GM21576 (cell line): ENCODE measurements around the gene FAXC.

Experiments used
- ATAC-seq: cut with Tn5 transposase; IDR thresholded peaks from one replicate; pipeline ENCODE4 v1.9.1; 2021; ENCODE audit warnings: mild to moderate bottlenecking, moderate library complexity; ENCODE audit not compliant: unreplicated experiment

The FAXC gene

GRCh38 chr6:99349171-99350141 is at the start of gene FAXC:
FAXC (minus strand) TSS chr6:99349674; CDS start chr6:99349372, 302 bp downstream.
- ATAC-seq, result peak; percentile 47

GRCh38 chr6:99397287-99397686 is 47.8 kb upstream of the FAXC start:
- no peak for ATAC-seq

GRCh38 chr6:99393698-99394531 is 44.4 kb upstream of the FAXC start, which contains the start of gene COQ3:
COQ3 (minus strand) TSS chr6:99394195; CDS start chr6:99394179, 16 bp downstream.
- peak; percentile 70 for ATAC-seq

GRCh38 chr6:99393366-99393697 is 43.9 kb upstream of the FAXC start:
- ATAC-seq, result peak; percentile 20

GRCh38 chr6:99390896-99391295 is 41.4 kb upstream of the FAXC start:
- ATAC-seq, result no peak

GRCh38 chr6:99384507-99384906 is 35.0 kb upstream of the FAXC start:
- ATAC-seq, result no peak

GRCh38 chr6:99378636-99379035 is 29.2 kb upstream of the FAXC start:
- no peak for ATAC-seq

- ATAC-seq, result no peak
Observed at GRCh38 chr6:99369533-99369932, 20.1 kb upstream of the FAXC start.

GRCh38 chr6:99366852-99367251 is 17.4 kb upstream of the FAXC start:
- ATAC-seq, result no peak

- ATAC-seq, result peak; percentile 79
Observed at GRCh38 chr6:99364026-99364425, 14.6 kb upstream of the FAXC start.

GRCh38 chr6:99362678-99363268 is 13.3 kb upstream of the FAXC start:
- ATAC-seq, result no peak

- ATAC-seq, result no peak
Observed at GRCh38 chr6:99359800-99360199, 10.3 kb upstream of the FAXC start.

GRCh38 chr6:99356641-99357040 is 7.2 kb upstream of the FAXC start:
- no peak for ATAC-seq

- ATAC-seq, result no peak
Observed at GRCh38 chr6:99354983-99355382, 5.5 kb upstream of the FAXC start.

GRCh38 chr6:99353126-99353525 is 3.7 kb upstream of the FAXC start:
- ATAC-seq, result no peak

GRCh38 chr6:99350573-99350972 is 1.1 kb upstream of the FAXC start:
- no peak for ATAC-seq

- no peak for ATAC-seq
Observed at GRCh38 chr6:99348288-99349170, 945 bp downstream of the FAXC start.

GRCh38 chr6:99347804-99348203 is 1.7 kb downstream of the FAXC start:
- ATAC-seq, result no peak

- no peak for ATAC-seq
Observed at GRCh38 chr6:99346595-99346994, 2.9 kb downstream of the FAXC start.

- ATAC-seq, result no peak
Observed at GRCh38 chr6:99345164-99345563, 4.3 kb downstream of the FAXC start.
